Gastroesophageal sphincter (tissue), 4 donors: ENCODE measurements around the gene LASP1NB.
A peak's percentile ranks its signal among the peaks of the same experiment; 100 is the strongest.
"Not testable (repeated sequence)": the region's sequence is repeated elsewhere in the genome, so short reads cannot be mapped to it uniquely, and the experiment has no call there.

Experiments
- ATAC-seq: fragments of 150-250 bp; one replicate; pipeline ENCODE4 v1.9.1; 2016; ENCODE audit warnings: mild to moderate bottlenecking, moderate library complexity
- H3K27ac ChIP-seq, 4 donors: fragments of 200-600 bp; sonication (generic) in 3 of 4; 1 replicate in 3 of 4; 2 replicates in 1 of 4; pipeline ENCODE4 v1.5.1; 2016 to 2019
- H3K27me3 ChIP-seq: fragments of 200-600 bp; sonication (generic); one replicate; pipeline ENCODE4 v1.5.1; 2019
- H3K36me3 ChIP-seq, 2 donors: fragments of 200-600 bp; sonication (generic); one replicate each; pipeline ENCODE4 v1.5.1; 2019; ENCODE audit warnings: control low read depth in 1 of 2
- H3K4me1 ChIP-seq, 3 donors: fragments of 200-600 bp; sonication (generic); 1 replicate in 2 of 3; 2 replicates in 1 of 3; pipeline ENCODE4 v1.5.1; 2016 to 2019; ENCODE audit warnings: control low read depth in 2 of 3
- H3K4me3 ChIP-seq, 2 donors: fragments of 200-600 bp; sonication (generic); one replicate each; pipeline ENCODE4 v1.5.1; 2019; ENCODE audit warnings: mild to moderate bottlenecking in 1 of 2, moderate library complexity in 1 of 2
- H3K9me3 ChIP-seq, 3 donors: fragments of 200-600 bp; sonication (generic); one replicate each; pipeline ENCODE4 v1.5.1; 2017 to 2019; ENCODE audit warnings: control low read depth in 2 of 3
- CTCF ChIP-seq, 4 experiments: fragments of 200-600 bp in 2 of 4; fragments of 450-650 bp in 2 of 4; sonication (generic) in 1 of 4; IDR thresholded peaks; one replicate each; pipeline ENCODE4 v1.5.1; 2017 to 2019; ENCODE audit warnings: antibody characterized with exemption in 4 of 4, mild to moderate bottlenecking in 2 of 4, moderate library complexity in 2 of 4
- EP300 ChIP-seq: sonication (generic); formaldehyde crosslinking; IDR thresholded peaks from one replicate; pipeline ENCODE4 v1.6.1; 2017; ENCODE audit warnings: antibody characterized with exemption, mild to moderate bottlenecking
- POLR2A ChIP-seq, 2 donors: fragments of 450-650 bp; IDR thresholded peaks; one replicate each; pipeline ENCODE4 v1.6.1; 2017; ENCODE audit warnings: antibody characterized with exemption in 2 of 2, mild to moderate bottlenecking in 2 of 2, moderate library complexity in 1 of 2
- POLR2AphosphoS5 ChIP-seq: sonication (generic); formaldehyde crosslinking; IDR thresholded peaks from one replicate; pipeline ENCODE4 v1.6.1; 2017; ENCODE audit warnings: antibody characterized with exemption
- WGBS, 2 donors: methylation state at CpG; one replicate each; pipeline ENCODE4 v1.1.5; 2018; ENCODE audit warnings: low coverage in 1 of 2; 5-methylcytosine and 5-hydroxymethylcytosine counted together

LASP1NB gene

GRCh38 chr17:38922538-38923297, 2.7 kb upstream of the LASP1NB start:
- Histone ChIP-seq H3K27ac (peak overlapping the region; percentile 5 to 81 (median 72)), H3K4me1 (peaks cover 5 to 88% (median 35%) of the 10 kb centered on the region in 3 donors), H3K9me3 (no peaks in the 10 kb centered on the region), H3K4me3 (no peak overlapping the region), H3K36me3 (peaks cover 0 to 27% of the 10 kb centered on the region in 2 donors), H3K27me3 (no peaks in the 10 kb centered on the region)
- ATAC-seq = peak; percentile 70
- WGBS, 2 donors = 15% methylated on average over 2 of the region's 6 CpGs; no CpG with 5 or more reads in 1 of the 2 donors
- TF ChIP-seq EP300 = no peak
- peak in 2 of 4 experiments; percentile 3 to 13 for TF ChIP-seq CTCF (IDR thresholded peaks at IDR 0.05)
- no peak for TF ChIP-seq POLR2AphosphoS5

- ATAC-seq = no peak
- no peak for TF ChIP-seq POLR2AphosphoS5
- no peak for TF ChIP-seq EP300
- no peak for TF ChIP-seq POLR2A (IDR thresholded peaks at IDR 0.05)
- TF ChIP-seq CTCF (IDR thresholded peaks at IDR 0.05) = no peak
- WGBS, 2 donors = 37 to 45% methylated on average over 2 of the region's 2 CpGs
These were observed 1.1 kb downstream of the LASP1NB start for GRCh38 chr17:38926293-38927070.

GRCh38 chr17:38930782-38931181, 5.4 kb downstream of the LASP1NB start:
- not testable (repeated sequence) for H3K27me3 ChIP-seq, H3K36me3 ChIP-seq, H3K9me3 ChIP-seq, H3K27ac ChIP-seq, H3K4me3 ChIP-seq, ATAC-seq
- peaks cover 0 to 14% (median 0%) of the 10 kb centered on the region in 3 donors for H3K4me1 ChIP-seq
- WGBS, 2 donors = no CpG with 5 or more reads among the region's 36 CpGs

More at GRCh38 chr17:38926293-38927070, 1.1 kb downstream of the LASP1NB start:
- Histone ChIP-seq H3K4me1 (peaks cover 5 to 50% (median 23%) of the 10 kb centered on the region in 3 donors), H3K27me3 (no peaks in the 10 kb centered on the region), H3K27ac (peak overlapping the region; percentile 23 to 65 (median 42)), H3K36me3 (no peaks in the 10 kb centered on the region), H3K4me3 (no peak overlapping the region), H3K9me3 (no peaks in the 10 kb centered on the region)

- H3K4me3 ChIP-seq, ATAC-seq, H3K4me1 ChIP-seq, H3K27me3 ChIP-seq, H3K9me3 ChIP-seq, H3K27ac ChIP-seq, H3K36me3 ChIP-seq: not testable (repeated sequence)
- 60 to 73% methylated on average over 4 to 9 of the region's 9 CpGs for WGBS, 2 donors
These were observed 8.5 kb downstream of the LASP1NB start for GRCh38 chr17:38933962-38934361.

GRCh38 chr17:38939987-38940386, 14.6 kb downstream of the LASP1NB start:
- no peak for TF ChIP-seq POLR2A (IDR thresholded peaks at IDR 0.05)
- TF ChIP-seq EP300 = no peak
- no peak for TF ChIP-seq POLR2AphosphoS5
- TF ChIP-seq CTCF (IDR thresholded peaks at IDR 0.05) = no peak
- Histone ChIP-seq H3K27me3 (no peaks in the 10 kb centered on the region), H3K4me1 (peaks cover 0 to 17% (median 0%) of the 10 kb centered on the region in 3 donors), H3K9me3 (no peaks in the 10 kb centered on the region), H3K27ac (no peak overlapping the region), H3K36me3 (no peaks in the 10 kb centered on the region), H3K4me3 (no peak overlapping the region)
- no peak for ATAC-seq

- 86 to 100% methylated on average over 1 of the region's 1 CpG for WGBS, 2 donors
These were observed 15.0 kb downstream of the LASP1NB start for GRCh38 chr17:38940404-38940803.

More at GRCh38 chr17:38940404-38940803, 15.0 kb downstream of the LASP1NB start:
- ATAC-seq = no peak
- no peak overlapping the region for H3K27ac ChIP-seq
- H3K27me3 ChIP-seq = no peaks in the 10 kb centered on the region
- no peak overlapping the region for H3K4me3 ChIP-seq
- peaks cover 0 to 17% (median 0%) of the 10 kb centered on the region in 3 donors for H3K4me1 ChIP-seq
- H3K36me3 ChIP-seq = no peaks in the 10 kb centered on the region
- H3K9me3 ChIP-seq = no peaks in the 10 kb centered on the region
- TF ChIP-seq POLR2A (IDR thresholded peaks at IDR 0.05) = no peak
- no peak for TF ChIP-seq POLR2AphosphoS5
- TF ChIP-seq CTCF (IDR thresholded peaks at IDR 0.05) = no peak
- TF ChIP-seq EP300 = no peak
